GM21723 (cell line): ENCODE data around the gene SLC6A11.

ENCODE experiments used
- ATAC-seq: cut with Tn5 transposase; IDR thresholded peaks from one replicate; pipeline ENCODE4 v1.9.1; 2021; ENCODE audit warnings: mild to moderate bottlenecking, moderate library complexity; ENCODE audit not compliant: unreplicated experiment

SLC6A11 gene

GRCh38 chr3:10949197-10949596, 133.2 kb downstream of the SLC6A11 start:
- ATAC-seq = no peak

- ATAC-seq = no peak
Measured at GRCh38 chr3:10950476-10951294, 134.7 kb downstream of the SLC6A11 start.

- ATAC-seq = no peak
Measured at GRCh38 chr3:10951295-10951926, 135.4 kb downstream of the SLC6A11 start.

GRCh38 chr3:10952525-10952924, 136.5 kb downstream of the SLC6A11 start:
- no peak for ATAC-seq

- ATAC-seq = no peak
Measured at GRCh38 chr3:10954740-10955139, 138.7 kb downstream of the SLC6A11 start.

- no peak for ATAC-seq
Measured at GRCh38 chr3:10955711-10956453, 139.9 kb downstream of the SLC6A11 start.

- no peak for ATAC-seq
Measured at GRCh38 chr3:10956531-10956930, 140.5 kb downstream of the SLC6A11 start.

GRCh38 chr3:10956986-10957385, 141.0 kb downstream of the SLC6A11 start:
- no peak for ATAC-seq

GRCh38 chr3:10957976-10958749, 142.1 kb downstream of the SLC6A11 start:
- no peak for ATAC-seq

GRCh38 chr3:10960255-10960654, 144.2 kb downstream of the SLC6A11 start:
- no peak for ATAC-seq

GRCh38 chr3:10961921-10962320, 145.9 kb downstream of the SLC6A11 start:
- ATAC-seq = no peak

- ATAC-seq = no peak
Measured at GRCh38 chr3:10962481-10963036, 146.5 kb downstream of the SLC6A11 start.

GRCh38 chr3:10964537-10965167, 148.6 kb downstream of the SLC6A11 start:
- no peak for ATAC-seq

GRCh38 chr3:10968401-10968800, 152.4 kb downstream of the SLC6A11 start:
- no peak for ATAC-seq

- ATAC-seq = no peak
Measured at GRCh38 chr3:10970306-10970960, 154.4 kb downstream of the SLC6A11 start.

GRCh38 chr3:10972072-10972782, 156.2 kb downstream of the SLC6A11 start:
- no peak for ATAC-seq

- ATAC-seq = no peak
Measured at GRCh38 chr3:10973046-10973595, 157.1 kb downstream of the SLC6A11 start.

GRCh38 chr3:10974131-10974530, 158.1 kb downstream of the SLC6A11 start:
- ATAC-seq = no peak
